HG03103 (cell line): ENCODE measurements around the gene LAMA1.

ENCODE experiments used
- ATAC-seq: cut with Tn5 transposase; IDR thresholded peaks from one replicate; pipeline ENCODE4 v1.9.1; 2021; ENCODE audit warnings: low read depth; ENCODE audit not compliant: unreplicated experiment

Gene LAMA1

GRCh38 chr18:6921571-6921970, 196.0 kb downstream of the LAMA1 start:
- no peak for ATAC-seq

GRCh38 chr18:6920099-6920955, 197.3 kb downstream of the LAMA1 start:
- no peak for ATAC-seq

GRCh38 chr18:6917072-6917471, 200.5 kb downstream of the LAMA1 start:
- no peak for ATAC-seq

GRCh38 chr18:6901286-6901926, 216.2 kb downstream of the LAMA1 start:
- no peak for ATAC-seq

- ATAC-seq: no peak
Observed at GRCh38 chr18:6891788-6892187, 225.8 kb downstream of the LAMA1 start.
